Heart right ventricle (tissue), 16 donors: Measurements from ENCODE around the gene NYAP1. TPM values are rescaled to one million over a fixed set of nuclear protein-coding genes. Genes with fewer than 3 reads are reported as not detected.
A peak's percentile ranks its signal among the peaks of the same experiment; 100 is the strongest.
"Not testable (repeated sequence)": the region's sequence is repeated elsewhere in the genome, so short reads cannot be mapped to it uniquely, and the experiment has no call there.

ENCODE experiments used
- ATAC-seq, 8 donors: fragments of 200-7000 bp; cut with Tn5 transposase; one replicate each; pipeline ENCODE4 v1.9.1; 2020; ENCODE audit warnings: mild to moderate bottlenecking in 8 of 8, moderate library complexity in 8 of 8, moderate number of reproducible peaks in 1 of 8
- DNase-seq, 2 donors: peaks; one replicate each; pipeline ENCODE4 v3.0.0-alpha.2; 2020
- H3K27ac ChIP-seq, 10 donors: fragments of 200-600 bp; sonication (generic) in 2 of 10; one replicate each; pipeline versions ENCODE4 v1.5.0 to v1.8.0; 2020 to 2022; ENCODE audit warnings: mild to moderate bottlenecking in 3 of 10
- H3K27me3 ChIP-seq, 7 donors: fragments of 200-600 bp; one replicate each; pipeline ENCODE4 v1.8.0; 2021 to 2022; ENCODE audit warnings: mild to moderate bottlenecking in 2 of 7
- H3K36me3 ChIP-seq, 9 donors: fragments of 200-600 bp; sonication (generic) in 1 of 9; one replicate each; pipeline versions ENCODE4 v1.5.0 to v1.8.0; 2020 to 2022; ENCODE audit warnings: mild to moderate bottlenecking in 2 of 9
- H3K4me1 ChIP-seq, 9 donors: fragments of 200-600 bp; sonication (generic) in 1 of 9; one replicate each; pipeline versions ENCODE4 v1.5.0 to v1.8.0; 2020 to 2022; ENCODE audit warnings: mild to moderate bottlenecking in 4 of 9
- H3K4me3 ChIP-seq, 10 donors: fragments of 200-600 bp; sonication (generic) in 2 of 10; one replicate each; pipeline versions ENCODE4 v1.5.0 to v1.8.0; 2020 to 2022; ENCODE audit warnings: mild to moderate bottlenecking in 7 of 10, moderate library complexity in 2 of 10
- H3K9me3 ChIP-seq, 11 donors: fragments of 200-600 bp in 10 of 11; sonication (generic) in 2 of 11; one replicate each; pipeline versions ENCODE4 v1.5.0 to v1.8.0; 2013 to 2022; ENCODE audit warnings: mild to moderate bottlenecking in 2 of 11, control low read depth in 1 of 11, moderate library complexity in 1 of 11
- WGBS, 2 donors: extraction: QIAGEN DNeasy Blood & Tissue Kit; methylation state at CpG; one replicate each; pipeline ENCODE4 v1.1.7; 2013; ENCODE audit warnings: inconsistent platforms in 1 of 2; 5-methylcytosine and 5-hydroxymethylcytosine counted together
- intact Hi-C, 10 donors: fragments of 100-400 bp; cut with DNase I; formaldehyde crosslinking; loops; one replicate each; pipeline versions ENCODE4 v1.11.1 to v1.14.2; 2022
- polyA plus RNA-seq, 2 donors: library from polyadenylated mRNA; stranded (reverse); fragments of 200-250 nt; gene quantifications; one replicate each; pipeline ENCODE4 v1.2.3, GENCODE V29; 2013
- total RNA-seq, 10 donors: library from RNA; stranded (reverse); fragmentation: NEBNext Ultra II Directional in 3 of 10; extraction: Animal tissue kit (Norgen Biotek cat#: 25700) in 3 of 10; gene quantifications; one replicate each; pipeline versions ENCODE4 v1.2.1 to v1.2.4, GENCODE V29; 2021 to 2023
- TF ChIP-seq, protein P1 (sequence below), 9 donors: fragments of 200-600 bp; sonication (generic) in 2 of 9; IDR thresholded peaks; one replicate each; pipeline versions ENCODE4 v1.5.0 to v1.8.0; 2021 to 2022; ENCODE audit warnings: antibody characterized with exemption in 9 of 9, mild to moderate bottlenecking in 5 of 9, moderate library complexity in 1 of 9
- donor health status: Arrhythmogenic right ventricular cardiomyopathy.
- donor health status: ischemic (EF 13 %, LVEDD 7.1; RV severe dilation, severe dysfunction).
- donor health status: healthy with polysubstance abuse.
- donor health status: DM: no; HTN: yes; CAD: no.
- donor health status: DM: no; HTN: no; CAD: no.
- donor health status: ischemic (EF 25% LVEDD 6.9; RV normal size, moderate dysfunction).
- donor health status: ischemic (EF 25% LVEDD 5.7; RV mildly dilated, moderate dysfunction).
- donor health status: healthy.
- donor health status: DM: yes; HTN: yes; CAD: no.
- donor health status: Ischemic cardiomyopathy.
- donor health status: ischemic (EF 35%, LVEDD 5.7; RV mildly dilated, moderate dysfunction).
- donor health status: nonischemic (EF 11% LVEDD 7.7; RV severe dilation, severe dysfunction).
- donor health status: DM: yes; HTN: yes; CAD: no.
- donor health status: PGD.
- donor health status: ischemic (EF 29% LVEDD 5.4; RV normal size, mild dysfunction).
- donor health status: nonischemic (EF 23%, LVEDD 6.1; RV moderate dilation, normal function).

NYAP1 gene
- total and polyA plus RNA-seq, 12 donors, result 0.10 to 0.86 (median 0.35) TPM

DNA sequence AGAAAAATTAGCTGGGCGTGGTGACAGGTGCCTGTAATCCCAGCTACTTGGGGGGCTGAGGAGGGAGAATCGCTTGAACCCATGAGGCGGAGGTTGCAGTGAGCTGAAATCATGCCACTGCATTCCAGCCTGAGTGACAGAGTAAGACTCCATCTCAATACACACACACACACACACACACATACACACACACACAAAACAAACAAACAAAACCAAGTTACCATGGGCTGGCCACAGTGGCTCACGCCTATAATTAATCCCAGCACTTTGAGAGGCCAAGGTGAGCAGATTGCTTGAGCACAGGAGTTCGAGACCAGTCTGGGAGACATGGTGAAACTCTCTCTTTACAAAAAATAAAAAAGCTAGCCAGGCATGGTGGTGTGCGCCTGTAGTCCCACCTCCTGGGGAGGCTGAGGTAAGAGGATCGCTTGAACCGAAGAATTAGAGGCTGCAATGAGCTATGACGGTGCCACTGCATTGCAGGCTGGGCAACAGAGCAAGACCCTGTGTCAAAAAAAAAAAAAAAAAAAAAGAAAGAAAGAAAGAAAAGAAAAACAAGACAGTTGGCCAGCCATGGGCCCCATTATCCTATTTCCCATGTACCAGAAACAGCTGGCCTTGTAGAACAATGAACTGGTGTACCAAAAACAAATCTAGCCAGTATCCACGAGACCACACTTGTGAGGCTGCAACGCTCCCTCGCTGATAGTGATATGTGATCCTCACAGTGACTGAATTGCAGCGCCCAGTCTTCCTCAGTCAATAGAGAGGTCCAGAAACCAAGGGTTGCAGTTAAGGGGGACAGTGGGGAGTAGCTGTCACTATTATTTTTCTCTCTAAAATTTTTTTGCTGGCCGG is 48.7 kb downstream of the NYAP1 start:
- TF ChIP-seq, protein P1, sequence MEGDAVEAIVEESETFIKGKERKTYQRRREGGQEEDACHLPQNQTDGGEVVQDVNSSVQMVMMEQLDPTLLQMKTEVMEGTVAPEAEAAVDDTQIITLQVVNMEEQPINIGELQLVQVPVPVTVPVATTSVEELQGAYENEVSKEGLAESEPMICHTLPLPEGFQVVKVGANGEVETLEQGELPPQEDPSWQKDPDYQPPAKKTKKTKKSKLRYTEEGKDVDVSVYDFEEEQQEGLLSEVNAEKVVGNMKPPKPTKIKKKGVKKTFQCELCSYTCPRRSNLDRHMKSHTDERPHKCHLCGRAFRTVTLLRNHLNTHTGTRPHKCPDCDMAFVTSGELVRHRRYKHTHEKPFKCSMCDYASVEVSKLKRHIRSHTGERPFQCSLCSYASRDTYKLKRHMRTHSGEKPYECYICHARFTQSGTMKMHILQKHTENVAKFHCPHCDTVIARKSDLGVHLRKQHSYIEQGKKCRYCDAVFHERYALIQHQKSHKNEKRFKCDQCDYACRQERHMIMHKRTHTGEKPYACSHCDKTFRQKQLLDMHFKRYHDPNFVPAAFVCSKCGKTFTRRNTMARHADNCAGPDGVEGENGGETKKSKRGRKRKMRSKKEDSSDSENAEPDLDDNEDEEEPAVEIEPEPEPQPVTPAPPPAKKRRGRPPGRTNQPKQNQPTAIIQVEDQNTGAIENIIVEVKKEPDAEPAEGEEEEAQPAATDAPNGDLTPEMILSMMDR (IDR thresholded peaks at IDR 0.05), result no peak
- no peak overlapping the region for H3K4me3 ChIP-seq
- H3K27me3 ChIP-seq, result peaks cover 0 to 4% (median 0%) of the 10 kb centered on the region in 7 donors
- DNase-seq (no peak), ATAC-seq (no peak)
- WGBS, 2 donors, result 84 to 86% methylated on average over 14 of the region's 14 CpGs
- H3K4me1 ChIP-seq, result no peaks in the 10 kb centered on the region
- no peak overlapping the region for H3K27ac ChIP-seq
- intact Hi-C loops, result no loop called here
- H3K9me3 ChIP-seq, result no peaks in the 10 kb centered on the region
- no peaks in the 10 kb centered on the region for H3K36me3 ChIP-seq

DNA sequence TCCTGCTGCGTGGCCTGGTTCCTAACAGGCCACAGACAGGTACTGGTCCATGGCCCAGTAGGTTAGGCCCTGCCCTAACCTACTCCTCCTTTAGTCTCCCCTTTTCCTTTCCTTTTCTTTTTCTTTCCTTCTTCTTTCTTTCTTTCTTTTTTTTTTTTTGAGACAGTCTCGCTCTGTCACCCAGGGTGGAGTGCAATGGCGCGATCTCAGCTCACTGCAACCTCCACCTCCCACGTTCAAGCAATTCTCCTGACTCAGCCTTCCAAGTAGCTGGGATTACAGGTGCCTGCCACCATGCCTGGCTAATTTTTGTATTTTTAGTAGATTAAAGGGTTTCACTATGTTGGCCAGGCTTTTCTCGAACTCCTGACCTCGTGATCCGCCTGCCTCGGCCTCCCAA is 52.3 kb downstream of the NYAP1 start:
- ATAC-seq, H3K27ac ChIP-seq, H3K36me3 ChIP-seq, DNase-seq, H3K9me3 ChIP-seq, H3K27me3 ChIP-seq, H3K4me3 ChIP-seq: not testable (repeated sequence)
- intact Hi-C loops, result loop anchor here in 1 of 10 donors (5.0 kb wide), 1 partner anchor 59 kb away; the partner anchor contains the start of gene TSC22D4
- peaks cover 6 to 21% (median 15%) of the 10 kb centered on the region in 9 donors for H3K4me1 ChIP-seq
- WGBS, 2 donors, result 92 to 94% methylated on average over 9 of the region's 9 CpGs

DNA sequence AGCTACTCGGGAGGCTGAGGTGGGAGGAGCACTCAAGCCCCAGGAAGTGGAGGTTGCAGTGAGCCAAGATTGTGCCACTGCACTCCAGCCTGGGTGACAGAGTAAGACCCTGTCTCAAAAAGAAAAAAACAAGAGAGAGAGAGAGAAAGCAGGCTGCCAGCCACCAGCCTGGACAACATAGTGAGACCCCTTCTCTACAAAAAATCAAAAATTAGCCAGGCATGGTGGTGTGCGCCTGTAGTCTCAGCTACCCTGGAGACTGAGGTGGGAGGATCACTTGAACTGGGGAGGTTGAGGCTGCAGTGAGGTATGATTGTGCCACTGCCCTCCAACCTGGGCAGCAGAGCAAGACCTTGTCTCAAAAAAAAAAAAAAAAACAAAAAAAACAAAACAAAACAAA is 53.0 kb downstream of the NYAP1 start:
- H3K36me3 ChIP-seq, DNase-seq, H3K4me3 ChIP-seq, H3K27me3 ChIP-seq, H3K9me3 ChIP-seq, ATAC-seq, H3K27ac ChIP-seq: not testable (repeated sequence)
- WGBS, 2 donors, result 83 to 92% methylated on average over 2 of the region's 2 CpGs
- peaks cover 6 to 22% (median 15%) of the 10 kb centered on the region in 9 donors for H3K4me1 ChIP-seq
- intact Hi-C loops, result loop anchor here in 1 of 10 donors (5.0 kb wide), 1 partner anchor 59 kb away; the partner anchor contains the start of gene TSC22D4

DNA sequence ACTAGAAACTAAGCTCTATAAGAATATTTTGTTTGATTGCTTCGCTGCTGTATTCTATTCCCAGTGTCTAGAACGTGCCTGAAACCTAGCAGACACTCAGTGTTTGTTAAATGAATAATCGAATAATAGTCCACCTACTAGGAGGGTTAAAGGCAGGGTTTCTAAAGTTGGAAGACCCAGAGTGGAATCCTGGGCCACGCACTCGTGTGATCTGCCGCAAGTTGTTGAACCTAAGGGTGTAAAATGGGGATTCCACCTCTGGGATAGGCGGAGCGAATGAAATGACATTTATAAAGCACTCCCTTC is 54.6 kb downstream of the NYAP1 start:
- intact Hi-C loops, result loop anchor here in 2 of 10 donors (2.0 to 5.0 kb wide), 2 partner anchors 48 to 61 kb away; partner anchors contain the start of genes FBXO24 (in 1 of the 2), LRCH4 (in 1 of the 2) and TSC22D4 (in 1 of the 2)
- H3K9me3 ChIP-seq, result no peaks in the 10 kb centered on the region
- ATAC-seq (no peak), DNase-seq (no peak)
- H3K4me1 ChIP-seq, result peaks cover 6 to 22% (median 15%) of the 10 kb centered on the region in 9 donors
- no peaks in the 10 kb centered on the region for H3K36me3 ChIP-seq
- peaks cover 0 to 1% (median 0%) of the 10 kb centered on the region in 7 donors for H3K27me3 ChIP-seq
- peak overlapping the region in 5 of 10 donors; percentile 14 to 69 (median 42) for H3K27ac ChIP-seq
- peak overlapping the region in 7 of 10 donors; percentile 4 to 94 (median 40) for H3K4me3 ChIP-seq
- WGBS, 2 donors, result 9% methylated on average over 8 of the region's 8 CpGs
- TF ChIP-seq, protein P1 (IDR thresholded peaks at IDR 0.05), result no peak

DNA sequence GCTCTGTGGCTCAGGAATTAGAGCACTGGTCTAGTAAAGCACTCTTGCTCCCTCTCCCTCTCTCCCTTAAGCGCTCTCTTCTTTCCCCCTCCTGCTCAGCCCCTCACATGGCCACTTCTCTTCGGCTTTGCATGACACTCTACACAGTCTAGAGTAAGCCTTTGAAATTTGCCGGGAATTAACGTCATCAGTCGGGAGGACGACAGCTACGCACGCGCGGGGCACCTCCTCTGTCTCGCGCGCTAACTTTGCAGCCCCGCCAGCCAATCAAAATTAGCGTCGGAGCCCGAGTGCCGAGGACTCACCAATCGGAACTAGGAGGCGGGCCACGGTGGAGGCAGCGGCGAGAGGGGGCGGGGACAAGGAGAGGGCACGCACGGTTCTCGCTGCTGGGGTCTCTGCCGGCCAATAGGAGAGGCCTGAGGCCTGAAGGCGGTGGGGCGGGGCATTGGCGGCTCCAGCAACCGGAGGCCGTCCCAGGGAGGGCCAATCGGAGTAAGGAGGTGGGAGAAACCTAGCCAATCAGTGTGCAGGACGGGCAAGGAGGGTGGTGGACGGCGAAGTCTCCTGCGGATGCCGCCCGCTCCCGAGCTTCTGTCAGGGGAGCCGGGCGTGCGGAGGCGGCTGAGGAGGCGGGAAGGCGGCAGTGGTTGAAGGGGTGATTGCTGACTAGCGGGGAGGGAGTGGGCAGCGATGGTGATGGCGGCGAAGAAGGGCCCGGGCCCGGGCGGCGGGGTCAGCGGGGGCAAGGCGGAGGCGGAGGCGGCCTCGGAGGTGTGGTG is 55.1 kb downstream of the NYAP1 start, which contains the start of gene AGFG2:
TSS of gene AGFG2 (plus strand) at position 550 of the 782 bp plus-strand sequence. CDS start at position 694, 144 bp downstream.
- no peaks in the 10 kb centered on the region for H3K36me3 ChIP-seq
- H3K27me3 ChIP-seq, result no peaks in the 10 kb centered on the region
- 1% methylated on average over 57 to 60 of the region's 60 CpGs for WGBS, 2 donors
- H3K4me3 ChIP-seq, result peak within 1 kb of the TSS; percentile 64 to 94 (median 84)
- intact Hi-C loops, result loop anchor here in 2 of 10 donors (2.0 to 5.0 kb wide), 2 partner anchors 48 to 62 kb away; partner anchors contain the start of genes FBXO24 (in 1 of the 2), LRCH4 (in 1 of the 2) and TSC22D4 (in 1 of the 2)
- peak; percentile 99 to 100 (median 100) for ATAC-seq
- H3K9me3 ChIP-seq, result no peaks in the 10 kb centered on the region
- TF ChIP-seq, protein P1 (IDR thresholded peaks at IDR 0.05), result no peak
- peaks cover 6 to 27% (median 16%) of the 10 kb centered on the region in 9 donors for H3K4me1 ChIP-seq
- H3K27ac ChIP-seq, result peak within 1 kb of the TSS in 9 of 10 donors; percentile 59 to 84 (median 75)
- DNase-seq, result peak; percentile 100
